Liver (tissue), 9 donors: Measurements from ENCODE around the gene CENPC. TPM values are rescaled to one million over a fixed set of nuclear protein-coding genes. Genes with fewer than 3 reads are reported as not detected.

Experiments
- DNase-seq: peaks from one replicate; pipeline ENCODE4 v3.0.0-alpha.2; 2017; ENCODE audit warnings: low spot score
- H3K27ac ChIP-seq, 2 donors: one replicate each; pipeline ENCODE4 v1.7.0; 2013; ENCODE audit warnings: inconsistent platforms in 2 of 2, low read length in 2 of 2, control low read depth in 1 of 2, low read depth in 1 of 2, mild to moderate bottlenecking in 1 of 2
- H3K27me3 ChIP-seq, 4 donors: one replicate each; pipeline versions ENCODE4 v1.6.1 to v1.7.0; 2013; ENCODE audit warnings: low read length in 3 of 4, inconsistent platforms in 1 of 4, mild to moderate bottlenecking in 1 of 4, moderate library complexity in 1 of 4; ENCODE audit not compliant: control insufficient read depth in 4 of 4, insufficient read depth in 4 of 4
- H3K36me3 ChIP-seq, 4 donors: one replicate each; pipeline versions ENCODE4 v1.6.1 to v1.7.0; 2013; ENCODE audit warnings: low read length in 3 of 4, mild to moderate bottlenecking in 3 of 4, low read depth in 1 of 4, moderate library complexity in 1 of 4; ENCODE audit not compliant: control insufficient read depth in 4 of 4, insufficient read depth in 3 of 4
- H3K4me1 ChIP-seq, 4 donors: one replicate each; pipeline versions ENCODE4 v1.6.1 to v1.7.0; 2013; ENCODE audit warnings: low read length in 3 of 4, mild to moderate bottlenecking in 3 of 4, moderate library complexity in 1 of 4; ENCODE audit not compliant: control insufficient read depth in 4 of 4, insufficient read depth in 4 of 4
- H3K4me3 ChIP-seq, 3 donors: one replicate each; pipeline versions ENCODE4 v1.6.1 to v1.7.0; 2013; ENCODE audit warnings: low read length in 3 of 3, control low read depth in 1 of 3, low read depth in 1 of 3, mild to moderate bottlenecking in 1 of 3
- H3K9ac ChIP-seq, 2 donors: one replicate each; pipeline ENCODE4 v1.7.0; 2013; ENCODE audit warnings: low read length in 2 of 2, mild to moderate bottlenecking in 2 of 2, moderate library complexity in 2 of 2, control low read depth in 1 of 2, low read depth in 1 of 2
- H3K9me3 ChIP-seq, 4 donors: one replicate each; pipeline versions ENCODE4 v1.6.1 to v1.7.0; 2013; ENCODE audit warnings: low read length in 3 of 4; ENCODE audit not compliant: control insufficient read depth in 4 of 4
- ATF3 ChIP-seq: IDR thresholded peaks from 2 replicates; pipeline ENCODE4 v1.6.1; 2016; ENCODE audit warnings: antibody characterized with exemption
- CTCF ChIP-seq: fragments of 150-350 bp; IDR thresholded peaks from 2 replicates; pipeline ENCODE4 v1.5.1; 2017; ENCODE audit warnings: improper control_type of control experiment, low read depth, low read length; ENCODE audit not compliant: missing input control
- EGR1 ChIP-seq, 2 donors: IDR thresholded peaks; 2 replicates each; pipeline ENCODE4 v1.6.1; 2016 to 2018; ENCODE audit warnings: antibody characterized with exemption in 2 of 2, low read depth in 2 of 2
- FOXA1 ChIP-seq: IDR thresholded peaks from 2 replicates; pipeline ENCODE4 v1.6.1; 2016; ENCODE audit warnings: antibody characterized with exemption
- FOXA2 ChIP-seq: IDR thresholded peaks from 2 replicates; pipeline ENCODE4 v1.6.1; 2016; ENCODE audit warnings: antibody characterized with exemption
- HNF4A ChIP-seq, 2 donors: conservative IDR thresholded peaks; 2 replicates each; pipeline ENCODE4 v1.6.1; 2016; ENCODE audit warnings: antibody characterized with exemption in 2 of 2, mild to moderate bottlenecking in 2 of 2
- HNF4G ChIP-seq: IDR thresholded peaks from 2 replicates; pipeline ENCODE4 v1.6.1; 2016; ENCODE audit warnings: antibody characterized with exemption
- JUND ChIP-seq, 2 donors: IDR thresholded peaks; 2 replicates each; pipeline ENCODE4 v1.6.1; 2016; ENCODE audit warnings: antibody characterized with exemption in 2 of 2
- MAX ChIP-seq: IDR thresholded peaks from 2 replicates; pipeline ENCODE4 v1.6.1; 2016; ENCODE audit warnings: antibody characterized with exemption
- NR2F2 ChIP-seq: IDR thresholded peaks from 2 replicates; pipeline ENCODE4 v1.6.1; 2016; ENCODE audit warnings: antibody characterized with exemption
- RAD21 ChIP-seq, 2 donors: IDR thresholded peaks; 2 replicates each; pipeline ENCODE4 v1.6.1; 2016; ENCODE audit warnings: antibody characterized with exemption in 2 of 2, mild to moderate bottlenecking in 2 of 2
- RXRA ChIP-seq, 2 donors: IDR thresholded peaks; 2 replicates each; pipeline ENCODE4 v1.6.1; 2017 to 2018; ENCODE audit warnings: antibody characterized with exemption in 2 of 2, mild to moderate bottlenecking in 1 of 2
- SP1 ChIP-seq: IDR thresholded peaks from 2 replicates; pipeline ENCODE4 v1.6.1; 2018; ENCODE audit warnings: antibody characterized with exemption, mild to moderate bottlenecking
- YY1 ChIP-seq: IDR thresholded peaks from 2 replicates; pipeline ENCODE4 v1.6.1; 2016; ENCODE audit warnings: antibody characterized with exemption, mild to moderate bottlenecking
- ZBTB33 ChIP-seq: IDR thresholded peaks from 2 replicates; pipeline ENCODE4 v1.6.1; 2016; ENCODE audit warnings: antibody characterized with exemption
- WGBS: extraction: QIAGEN DNeasy Blood & Tissue Kit; methylation state at CpG from one replicate; pipeline ENCODE4 v1.1.7; 2013; 5-methylcytosine and 5-hydroxymethylcytosine counted together
- polyA plus RNA-seq, 2 donors: library from polyadenylated mRNA; stranded (reverse) in 1 of 2; unstranded in 1 of 2; fragments of 200-250 nt in 1 of 2; fragments of >200 nt in 1 of 2; fragmentation: Nextera tagmentation in 1 of 2; extraction: Ambion mirVana in 1 of 2; gene quantifications; one replicate each; pipeline versions ENCODE4 v1.2.1 to v1.2.3, GENCODE V29; 2013 to 2015
- total RNA-seq, 2 donors: library from RNA; depleted of rRNA; stranded (reverse); fragments of >200 nt; gene quantifications; one replicate each; pipeline ENCODE4 v1.2.3, GENCODE V29; 2014
- donor health status: healthy.
- donor health status: healthy.
- donor health status: healthy.
- donor health status: healthy.
- donor health status: healthy.

Gene CENPC
- total and polyA plus RNA-seq, 4 donors = 1.9 to 14.9 (median 9.6) TPM

GRCh38 chr4:67549123-67549522 lies 3.8 kb upstream of the CENPC start:
- H3K4me1 ChIP-seq = peaks cover 0 to 5% (median 2%) of the 10 kb centered on the region in 4 donors
- H3K4me3 ChIP-seq = no peak overlapping the region
- no peak for DNase-seq
- no peak overlapping the region for H3K27ac ChIP-seq
- H3K27me3 ChIP-seq = no peaks in the 10 kb centered on the region
- no peak overlapping the region for H3K9ac ChIP-seq
- TF ChIP-seq YY1 (no peak), HNF4A (conservative IDR thresholded peaks at IDR 0.05) (no peak), NR2F2 (no peak), RXRA (IDR thresholded peaks at IDR 0.05) (no peak), RAD21 (IDR thresholded peaks at IDR 0.05) (peak; percentile 46 to 65)
- no peaks in the 10 kb centered on the region for H3K9me3 ChIP-seq
- H3K36me3 ChIP-seq = no peaks in the 10 kb centered on the region
- 24% methylated on average over 1 of the region's 1 CpG for WGBS

GRCh38 chr4:67546971-67547370 lies 1.7 kb upstream of the CENPC start:
- no peak for DNase-seq
- no peaks in the 10 kb centered on the region for H3K27me3 ChIP-seq
- H3K4me3 ChIP-seq = no peak overlapping the region
- peaks cover 1 to 26% (median 17%) of the 10 kb centered on the region in 4 donors for H3K4me1 ChIP-seq
- H3K36me3 ChIP-seq = no peaks in the 10 kb centered on the region
- 75% methylated on average over 4 of the region's 4 CpGs for WGBS
- no peak for TF ChIP-seq MAX
- TF ChIP-seq EGR1 (IDR thresholded peaks at IDR 0.05; ENCODE audit: low read depth in 2 of 2) = no peak
- no peak for TF ChIP-seq ATF3
- TF ChIP-seq ZBTB33 = no peak
- TF ChIP-seq YY1 = no peak
- TF ChIP-seq SP1 = no peak
- TF ChIP-seq CTCF = no peak
- no peak for TF ChIP-seq RXRA (IDR thresholded peaks at IDR 0.05)
- TF ChIP-seq FOXA1 = no peak
- TF ChIP-seq JUND (IDR thresholded peaks at IDR 0.05) = no peak
- no peak for TF ChIP-seq NR2F2
- TF ChIP-seq FOXA2 = no peak
- no peak for TF ChIP-seq HNF4G
- H3K27ac ChIP-seq = no peak overlapping the region
- H3K9ac ChIP-seq = no peak overlapping the region
- no peaks in the 10 kb centered on the region for H3K9me3 ChIP-seq

DNA sequence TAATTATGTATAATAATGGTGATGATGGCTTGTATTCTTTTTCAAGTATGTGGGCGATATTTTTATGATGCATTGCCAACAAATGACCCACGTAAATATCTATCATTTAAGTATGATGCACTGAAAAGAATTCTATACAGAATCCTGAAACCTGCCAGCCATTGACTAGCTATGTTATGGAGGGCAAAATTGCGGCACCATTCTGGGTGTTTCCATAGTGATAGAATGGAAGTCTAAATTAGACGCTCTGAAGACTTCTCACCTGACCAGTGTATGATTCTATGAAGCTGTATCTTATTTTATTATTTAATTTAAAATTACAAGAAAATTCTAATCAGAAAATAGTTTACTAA lies 677 bp upstream of the CENPC start:
- H3K4me3 ChIP-seq = peak overlapping the region in 1 of 3 donors; percentile 72
- H3K9ac ChIP-seq = no peak overlapping the region

More for the DNA sequence above, 677 bp upstream of the CENPC start:
- Histone ChIP-seq H3K36me3 (peaks cover 0 to 2% (median 0%) of the 10 kb centered on the region in 4 donors), H3K27ac (peak overlapping the region in 1 of 2 donors; percentile 20), H3K4me1 (peaks cover 1 to 29% (median 18%) of the 10 kb centered on the region in 4 donors), H3K27me3 (no peaks in the 10 kb centered on the region), H3K9me3 (no peaks in the 10 kb centered on the region)
- TF ChIP-seq JUND (IDR thresholded peaks at IDR 0.05) = no peak
- no peak for TF ChIP-seq HNF4A (conservative IDR thresholded peaks at IDR 0.05)
- no peak for TF ChIP-seq YY1
- no peak for TF ChIP-seq NR2F2
- no peak for DNase-seq
- WGBS = 63% methylated on average over 4 of the region's 4 CpGs
